HG03432 (cell line): ENCODE measurements around the gene TGFBR3L.
A peak's percentile ranks its signal among the peaks of the same experiment; 100 is the strongest.

Experiments
- ATAC-seq: cut with Tn5 transposase; IDR thresholded peaks from one replicate; pipeline ENCODE4 v1.9.1; 2021; ENCODE audit warnings: mild to moderate bottlenecking, moderate library complexity; ENCODE audit not compliant: unreplicated experiment

The TGFBR3L gene

GRCh38 chr19:7903244-7904073 is 11.2 kb upstream of the TGFBR3L start, which contains the start of gene MAP2K7:
TSS of gene MAP2K7 (plus strand) at chr19:7903877. CDS start at chr19:7903945, 68 bp downstream.
- peak; percentile 79 for ATAC-seq

- ATAC-seq: peak; percentile 37
Measured at GRCh38 chr19:7904074-7905020, 10.3 kb upstream of the TGFBR3L start.

GRCh38 chr19:7905268-7905667 is 9.4 kb upstream of the TGFBR3L start:
- ATAC-seq: no peak

GRCh38 chr19:7905859-7906258 is 8.8 kb upstream of the TGFBR3L start:
- no peak for ATAC-seq

GRCh38 chr19:7907122-7907521 is 7.5 kb upstream of the TGFBR3L start:
- ATAC-seq: no peak

- no peak for ATAC-seq
Measured at GRCh38 chr19:7907544-7907943, 7.1 kb upstream of the TGFBR3L start.

GRCh38 chr19:7908078-7908699 is 6.4 kb upstream of the TGFBR3L start:
- ATAC-seq: no peak

- no peak for ATAC-seq
Measured at GRCh38 chr19:7908742-7909461, 5.7 kb upstream of the TGFBR3L start.

- no peak for ATAC-seq
Measured at GRCh38 chr19:7909471-7910067, 5.1 kb upstream of the TGFBR3L start.

- ATAC-seq: no peak
Measured at GRCh38 chr19:7910321-7911161, 4.1 kb upstream of the TGFBR3L start.

- no peak for ATAC-seq
Measured at GRCh38 chr19:7911508-7912143, 3.0 kb upstream of the TGFBR3L start.

- ATAC-seq: no peak
Measured at GRCh38 chr19:7912144-7912696, 2.4 kb upstream of the TGFBR3L start.

- no peak for ATAC-seq
Measured at GRCh38 chr19:7912697-7913564, 1.7 kb upstream of the TGFBR3L start.

- no peak for ATAC-seq
Measured at GRCh38 chr19:7913652-7914051, 978 bp upstream of the TGFBR3L start.

- ATAC-seq: no peak
Measured at GRCh38 chr19:7914099-7914498, 531 bp upstream of the TGFBR3L start.

GRCh38 chr19:7915250-7916102 is 846 bp downstream of the TGFBR3L start:
- ATAC-seq: no peak
